Measurements from ENCODE around the gene SH2D5.

Gene SH2D5

DNA sequence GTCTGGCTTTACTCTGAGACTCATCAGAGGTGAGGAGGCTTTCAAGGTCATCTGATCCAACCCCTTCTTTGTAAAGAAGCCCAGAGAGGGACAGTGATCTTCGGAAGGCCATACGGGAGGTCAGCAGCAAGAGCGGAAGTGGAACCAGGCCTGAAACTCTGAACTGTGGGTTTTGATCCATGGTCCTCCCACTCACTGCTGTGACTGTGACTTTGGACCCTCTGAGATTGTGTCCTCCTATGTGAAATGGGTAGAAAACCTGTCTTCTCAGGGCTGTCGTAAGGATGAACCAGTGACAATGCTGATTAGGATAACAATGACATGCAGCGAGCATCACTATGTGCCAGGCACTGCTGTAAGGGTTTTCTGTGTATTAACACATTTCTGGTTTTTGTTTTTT lies 61.6 kb downstream of the SH2D5 start:
- Histone ChIP-seq H3K27ac (ENCODE audit: low read length) (no peak overlapping the region), H3K9me2 (replicated peaks; ENCODE audit: insufficient read depth, low read length) (no peaks in the 10 kb centered on the region), H3K27me3 (replicated peaks; ENCODE audit: insufficient read depth, low read length) (peaks cover 64% of the 10 kb centered on the region), H3K9me3 (replicated peaks; ENCODE audit: insufficient read depth, low read length) (no peaks in the 10 kb centered on the region), H3K4me1 (ENCODE audit: low read length) (no peaks in the 10 kb centered on the region), H3K4me3 (ENCODE audit: low read length) (no peak overlapping the region), H3K9ac (ENCODE audit: low read length) (no peak overlapping the region), H3K79me2 (ENCODE audit: low read length) (no peaks in the 10 kb centered on the region), H4K20me1 (ENCODE audit: insufficient read depth, low read length) (no peaks in the 10 kb centered on the region), H2AFZ (ENCODE audit: low read length) (no peak overlapping the region), H3F3A (ENCODE audit: insufficient read depth, low read length) (no peaks in the 10 kb centered on the region), H3K4me2 (ENCODE audit: low read depth, low read length) (no peak overlapping the region), H3K36me3 (replicated peaks; ENCODE audit: insufficient read depth, low read length) (no peaks in the 10 kb centered on the region)
- no peak for TF ChIP-seq EZH2phosphoT487 (IDR thresholded peaks at IDR 0.05; ENCODE audit: low read length)
- TF ChIP-seq, protein P1, sequence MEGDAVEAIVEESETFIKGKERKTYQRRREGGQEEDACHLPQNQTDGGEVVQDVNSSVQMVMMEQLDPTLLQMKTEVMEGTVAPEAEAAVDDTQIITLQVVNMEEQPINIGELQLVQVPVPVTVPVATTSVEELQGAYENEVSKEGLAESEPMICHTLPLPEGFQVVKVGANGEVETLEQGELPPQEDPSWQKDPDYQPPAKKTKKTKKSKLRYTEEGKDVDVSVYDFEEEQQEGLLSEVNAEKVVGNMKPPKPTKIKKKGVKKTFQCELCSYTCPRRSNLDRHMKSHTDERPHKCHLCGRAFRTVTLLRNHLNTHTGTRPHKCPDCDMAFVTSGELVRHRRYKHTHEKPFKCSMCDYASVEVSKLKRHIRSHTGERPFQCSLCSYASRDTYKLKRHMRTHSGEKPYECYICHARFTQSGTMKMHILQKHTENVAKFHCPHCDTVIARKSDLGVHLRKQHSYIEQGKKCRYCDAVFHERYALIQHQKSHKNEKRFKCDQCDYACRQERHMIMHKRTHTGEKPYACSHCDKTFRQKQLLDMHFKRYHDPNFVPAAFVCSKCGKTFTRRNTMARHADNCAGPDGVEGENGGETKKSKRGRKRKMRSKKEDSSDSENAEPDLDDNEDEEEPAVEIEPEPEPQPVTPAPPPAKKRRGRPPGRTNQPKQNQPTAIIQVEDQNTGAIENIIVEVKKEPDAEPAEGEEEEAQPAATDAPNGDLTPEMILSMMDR (IDR thresholded peaks at IDR 0.05; ENCODE audit: low read length): no peak
- no peak for TF ChIP-seq EZH2 (optimal IDR thresholded peaks at IDR 0.05; ENCODE audit: low read depth, low read length)
- DNase-seq: no peak

Data from MM.1S (cell line).